Astrocyte (in vitro differentiated cells and primary cell): ENCODE measurements around the gene PLXDC2. TPM values are rescaled to one million over a fixed set of nuclear protein-coding genes. Genes with fewer than 3 reads are reported as not detected.

Experiments
- DNase-seq: peaks from one replicate; pipeline ENCODE4 v3.0.0-alpha.2; 2010; ENCODE audit warnings: low read depth
- FAIRE-seq: peaks from 2 replicates; lab custom pipeline; 2011; peaks lifted over from hg19 to GRCh38; lab: Jason Lieb, UNC
- H2AFZ ChIP-seq: 2 replicates; pipeline ENCODE4 v1.6.0; 2012; ENCODE audit warnings: low read depth, low read length, inconsistent platforms
- H3K27ac ChIP-seq: 2 replicates; pipeline ENCODE4 v1.5.1; 2011; ENCODE audit warnings: low read depth, low read length, inconsistent platforms
- H3K27me3 ChIP-seq: 2 replicates; pipeline ENCODE4 v1.6.0; 2011; ENCODE audit warnings: low read length, inconsistent platforms; ENCODE audit not compliant: insufficient read depth
- H3K36me3 ChIP-seq: 2 replicates; pipeline ENCODE4 v1.5.1; 2011; ENCODE audit warnings: low read length, inconsistent platforms; ENCODE audit not compliant: insufficient read depth
- H3K4me1 ChIP-seq: 2 replicates; pipeline ENCODE4 v1.5.1; 2011; ENCODE audit warnings: low read length, inconsistent platforms; ENCODE audit not compliant: insufficient read depth
- H3K4me2 ChIP-seq: 2 replicates; pipeline ENCODE4 v1.6.0; 2012; ENCODE audit warnings: low read length, inconsistent platforms
- H3K4me3 ChIP-seq: 2 replicates; pipeline ENCODE4 v1.5.1; 2011; ENCODE audit warnings: low read depth, mild to moderate bottlenecking, low read length, inconsistent platforms; ENCODE audit not compliant: insufficient read depth
- H3K79me2 ChIP-seq: 2 replicates; pipeline ENCODE4 v1.6.0; 2012; ENCODE audit warnings: mild to moderate bottlenecking, low read length, inconsistent platforms; ENCODE audit not compliant: insufficient read depth
- H3K9ac ChIP-seq: 2 replicates; pipeline ENCODE4 v1.6.0; 2012; ENCODE audit warnings: mild to moderate bottlenecking, low read length, inconsistent platforms
- H3K9me3 ChIP-seq: 2 replicates; pipeline ENCODE4 v1.5.1; 2012; ENCODE audit warnings: low read depth, mild to moderate bottlenecking, low read length, inconsistent platforms; ENCODE audit not compliant: insufficient read depth
- H4K20me1 ChIP-seq: 2 replicates; pipeline ENCODE4 v1.6.0; 2012; ENCODE audit warnings: low read length, inconsistent platforms; ENCODE audit not compliant: insufficient read depth
- H3K27ac Mint-ChIP-seq: one replicate; pipeline ENCODE4 v1.8.0; 2021; ENCODE audit warnings: mild to moderate bottlenecking, mixed read lengths; ENCODE audit not compliant: unreplicated experiment
- H3K27me3 Mint-ChIP-seq: one replicate; pipeline ENCODE4 v1.8.0; 2021; ENCODE audit warnings: low read depth, mixed read lengths; ENCODE audit not compliant: unreplicated experiment
- H3K36me3 Mint-ChIP-seq: one replicate; pipeline ENCODE4 v1.8.0; 2021; ENCODE audit warnings: low read depth, mixed read lengths; ENCODE audit not compliant: unreplicated experiment
- H3K4me1 Mint-ChIP-seq: one replicate; pipeline ENCODE4 v1.8.0; 2021; ENCODE audit warnings: low read depth, mixed read lengths; ENCODE audit not compliant: unreplicated experiment
- H3K4me3 Mint-ChIP-seq: one replicate; pipeline ENCODE4 v1.8.0; 2021; ENCODE audit warnings: mild to moderate bottlenecking, moderate library complexity, mixed read lengths; ENCODE audit not compliant: unreplicated experiment
- H3K9me3 Mint-ChIP-seq: one replicate; pipeline ENCODE4 v1.8.0; 2021; ENCODE audit warnings: mild to moderate bottlenecking, mixed read lengths; ENCODE audit not compliant: unreplicated experiment
- EZH2 ChIP-seq: IDR thresholded peaks from 2 replicates; pipeline ENCODE4 v1.6.1; 2012; ENCODE audit warnings: mild to moderate bottlenecking, low read length, inconsistent platforms; ENCODE audit not compliant: insufficient read depth
- total RNA-seq: library from RNA; stranded (reverse); gene quantifications from 2 replicates; pipeline ENCODE4 v1.2.1, GENCODE V29; 2021
- TF ChIP-seq, protein P1 (sequence below): IDR thresholded peaks from 2 replicates; pipeline ENCODE4 v1.5.1; 2011; ENCODE audit warnings: low read depth, mild to moderate bottlenecking, inconsistent platforms, low read length, moderate library complexity; ENCODE audit not compliant: insufficient read depth

PLXDC2 gene
- total RNA-seq, 1 donor from 2014 or later, result 36.1 TPM

DNA sequence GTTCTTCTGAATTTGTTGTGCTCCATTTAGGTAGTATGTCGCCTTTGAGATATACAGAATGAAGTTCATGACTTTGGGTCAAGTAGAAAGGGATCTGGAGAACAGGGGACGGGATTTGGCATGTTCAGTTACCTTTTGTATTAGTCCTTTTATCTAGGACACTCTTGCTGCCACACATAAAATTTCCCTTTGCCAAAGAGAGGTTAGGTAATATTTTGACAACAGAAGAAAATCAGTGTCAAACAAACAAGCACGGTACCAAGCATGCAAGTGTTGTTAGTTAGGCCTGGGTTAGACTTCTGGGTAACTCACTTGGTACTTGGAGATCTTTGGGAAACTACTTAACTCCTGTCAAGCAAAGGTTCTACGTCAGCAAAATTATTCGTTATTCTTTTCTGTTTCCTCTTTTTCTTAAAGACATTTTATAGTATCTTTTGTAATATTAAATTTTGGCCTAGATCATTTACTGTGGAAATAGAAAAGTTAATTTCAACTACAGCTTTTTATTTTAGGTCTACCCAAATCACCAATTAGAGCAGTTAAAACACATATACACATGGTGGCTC lies 116.7 kb downstream of the PLXDC2 start:
- no peak for TF ChIP-seq EZH2
- peaks cover 2% of the 10 kb centered on the region for H3K36me3 Mint-ChIP-seq
- Histone ChIP-seq H3K27ac (no peak overlapping the region), H3K9ac (no peak overlapping the region), H3K9me3 (no peaks in the 10 kb centered on the region), H3K79me2 (no peaks in the 10 kb centered on the region), H4K20me1 (no peaks in the 10 kb centered on the region), H3K36me3 (no peaks in the 10 kb centered on the region), H3K4me1 (peaks cover 29% of the 10 kb centered on the region), H3K4me2 (no peak overlapping the region), H3K27me3 (no peaks in the 10 kb centered on the region), H2AFZ (no peak overlapping the region), H3K4me3 (no peak overlapping the region)
- H3K27me3 Mint-ChIP-seq, result no peaks in the 10 kb centered on the region
- DNase-seq, result no peak
- no peaks in the 10 kb centered on the region for H3K9me3 Mint-ChIP-seq
- no peak overlapping the region for H3K27ac Mint-ChIP-seq
- peaks cover 24% of the 10 kb centered on the region for H3K4me1 Mint-ChIP-seq
- FAIRE-seq, result no peak
- no peak overlapping the region for H3K4me3 Mint-ChIP-seq

DNA sequence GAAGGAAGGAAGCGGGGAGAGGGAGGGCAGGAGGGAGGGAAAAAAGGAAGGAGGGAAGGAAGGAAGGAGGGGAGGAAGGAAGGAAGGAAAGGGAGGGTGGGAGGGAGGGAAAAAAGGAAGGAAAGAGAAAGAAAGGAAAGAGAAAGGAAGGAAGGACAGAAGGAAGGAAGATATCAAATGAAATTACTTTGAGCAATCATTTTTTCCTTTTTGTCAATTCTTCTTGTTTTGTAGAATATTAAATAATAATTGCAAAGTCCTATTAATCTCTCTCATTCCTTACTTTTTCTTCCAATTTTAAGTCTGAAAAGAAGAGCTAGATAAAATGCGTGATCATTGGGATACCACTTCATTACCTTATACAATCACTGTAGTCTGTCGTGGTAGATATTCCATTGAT lies 117.5 kb downstream of the PLXDC2 start:
- Mint-ChIP-seq H3K36me3 (peaks cover 2% of the 10 kb centered on the region), H3K9me3 (no peaks in the 10 kb centered on the region), H3K4me1 (peaks cover 24% of the 10 kb centered on the region), H3K27ac (no peak overlapping the region), H3K27me3 (no peaks in the 10 kb centered on the region), H3K4me3 (no peak overlapping the region)
- Histone ChIP-seq H3K9me3 (no peaks in the 10 kb centered on the region), H3K79me2 (no peaks in the 10 kb centered on the region), H2AFZ (no peak overlapping the region), H3K27me3 (no peaks in the 10 kb centered on the region), H3K4me1 (peaks cover 29% of the 10 kb centered on the region), H4K20me1 (no peaks in the 10 kb centered on the region), H3K4me3 (no peak overlapping the region), H3K27ac (no peak overlapping the region), H3K4me2 (no peak overlapping the region), H3K9ac (no peak overlapping the region), H3K36me3 (no peaks in the 10 kb centered on the region)
- DNase-seq, result no peak
- no peak for FAIRE-seq
- TF ChIP-seq, protein P1, sequence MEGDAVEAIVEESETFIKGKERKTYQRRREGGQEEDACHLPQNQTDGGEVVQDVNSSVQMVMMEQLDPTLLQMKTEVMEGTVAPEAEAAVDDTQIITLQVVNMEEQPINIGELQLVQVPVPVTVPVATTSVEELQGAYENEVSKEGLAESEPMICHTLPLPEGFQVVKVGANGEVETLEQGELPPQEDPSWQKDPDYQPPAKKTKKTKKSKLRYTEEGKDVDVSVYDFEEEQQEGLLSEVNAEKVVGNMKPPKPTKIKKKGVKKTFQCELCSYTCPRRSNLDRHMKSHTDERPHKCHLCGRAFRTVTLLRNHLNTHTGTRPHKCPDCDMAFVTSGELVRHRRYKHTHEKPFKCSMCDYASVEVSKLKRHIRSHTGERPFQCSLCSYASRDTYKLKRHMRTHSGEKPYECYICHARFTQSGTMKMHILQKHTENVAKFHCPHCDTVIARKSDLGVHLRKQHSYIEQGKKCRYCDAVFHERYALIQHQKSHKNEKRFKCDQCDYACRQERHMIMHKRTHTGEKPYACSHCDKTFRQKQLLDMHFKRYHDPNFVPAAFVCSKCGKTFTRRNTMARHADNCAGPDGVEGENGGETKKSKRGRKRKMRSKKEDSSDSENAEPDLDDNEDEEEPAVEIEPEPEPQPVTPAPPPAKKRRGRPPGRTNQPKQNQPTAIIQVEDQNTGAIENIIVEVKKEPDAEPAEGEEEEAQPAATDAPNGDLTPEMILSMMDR, result no peak
- TF ChIP-seq EZH2, result no peak

DNA sequence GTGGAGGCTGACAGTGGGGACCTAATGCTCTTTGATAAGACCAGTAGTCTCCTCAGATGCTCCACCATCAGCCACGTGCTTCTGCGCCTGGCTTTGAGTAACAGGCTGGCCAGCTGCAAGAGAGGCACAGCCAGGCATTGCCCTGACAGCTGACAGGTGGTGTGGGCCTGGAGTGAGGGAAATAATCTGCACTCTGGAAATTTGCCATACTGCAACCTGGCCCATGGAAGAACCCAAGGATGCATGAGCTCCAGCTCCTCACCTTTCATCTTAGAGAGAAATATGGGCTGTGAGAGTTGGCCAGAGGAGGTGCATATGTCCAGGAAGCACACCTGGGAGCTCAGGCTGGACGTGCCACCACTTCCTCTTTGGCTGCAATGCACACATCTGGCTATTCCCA lies 118.9 kb downstream of the PLXDC2 start:
- no peak for TF ChIP-seq EZH2
- TF ChIP-seq, protein P1, result no peak
- Mint-ChIP-seq H3K27me3 (no peaks in the 10 kb centered on the region), H3K4me1 (peaks cover 12% of the 10 kb centered on the region), H3K4me3 (no peak overlapping the region), H3K36me3 (peaks cover 2% of the 10 kb centered on the region), H3K9me3 (no peaks in the 10 kb centered on the region), H3K27ac (no peak overlapping the region)
- FAIRE-seq (no peak), DNase-seq (no peak)
- Histone ChIP-seq H3K9ac (no peak overlapping the region), H3K9me3 (no peaks in the 10 kb centered on the region), H3K4me1 (peaks cover 17% of the 10 kb centered on the region), H3K79me2 (no peaks in the 10 kb centered on the region), H3K27ac (no peak overlapping the region), H3K4me2 (no peak overlapping the region), H2AFZ (no peak overlapping the region), H4K20me1 (no peaks in the 10 kb centered on the region), H3K27me3 (no peaks in the 10 kb centered on the region), H3K4me3 (no peak overlapping the region), H3K36me3 (no peaks in the 10 kb centered on the region)
